Small intestine (tissue), 4 donors: ENCODE results near the gene POLK. TPM values are rescaled to one million over a fixed set of nuclear protein-coding genes. Genes with fewer than 3 reads are reported as not detected.

Experiments used
- polyA plus RNA-seq, 4 donors: library from polyadenylated mRNA; stranded (reverse) in 3 of 4; unstranded in 1 of 4; fragments of 200-250 nt in 3 of 4; fragments of 120-200 nt in 1 of 4; gene quantifications; one replicate each; pipeline versions ENCODE4 v1.2.1 to v1.2.3, GENCODE V29; 2013
- donor health status: healthy with polysubstance abuse.
- donor health status: Bipolar disorder and iron deficiency.
- donor health status: healthy.

The POLK gene
- polyA plus RNA-seq, 4 donors = 3.2 to 14.4 (median 4.6) TPM

Other genes starting within 250 kb of the POLK start
- gene HMGCR, start 174.7 kb upstream of the POLK start, polyA plus RNA-seq = 10 to 100 TPM in 2 of 4 donors, 1 to 10 TPM in 2; 3.8 to 54.3 (median 29.3) TPM
- 10 to 100 TPM; 15.1 to 45.6 (median 22.2) TPM for gene CERT1, start 262 bp upstream of the POLK start, polyA plus RNA-seq
- 10 to 100 TPM in 1 of 4 donors, 1 to 10 TPM in 2, not detected in 1; 1.3 to 12.5 (median 1.4) TPM for gene ANKDD1B, start 99.6 kb downstream of the POLK start, polyA plus RNA-seq
- 1 to 10 TPM; 4.3 to 9.0 (median 6.7) TPM for gene POC5, start 205.5 kb downstream of the POLK start, polyA plus RNA-seq